Fibroblast of skin of abdomen (primary cell): ENCODE measurements around the gene C4BPA.

ENCODE experiments used
- DNase-seq: peaks from one replicate; pipeline ENCODE4 v3.0.0-alpha.2; 2013

C4BPA gene

GRCh38 chr1:207077470-207078377, 26.3 kb upstream of the C4BPA start:
- DNase-seq, result peak; percentile 70

DNA sequence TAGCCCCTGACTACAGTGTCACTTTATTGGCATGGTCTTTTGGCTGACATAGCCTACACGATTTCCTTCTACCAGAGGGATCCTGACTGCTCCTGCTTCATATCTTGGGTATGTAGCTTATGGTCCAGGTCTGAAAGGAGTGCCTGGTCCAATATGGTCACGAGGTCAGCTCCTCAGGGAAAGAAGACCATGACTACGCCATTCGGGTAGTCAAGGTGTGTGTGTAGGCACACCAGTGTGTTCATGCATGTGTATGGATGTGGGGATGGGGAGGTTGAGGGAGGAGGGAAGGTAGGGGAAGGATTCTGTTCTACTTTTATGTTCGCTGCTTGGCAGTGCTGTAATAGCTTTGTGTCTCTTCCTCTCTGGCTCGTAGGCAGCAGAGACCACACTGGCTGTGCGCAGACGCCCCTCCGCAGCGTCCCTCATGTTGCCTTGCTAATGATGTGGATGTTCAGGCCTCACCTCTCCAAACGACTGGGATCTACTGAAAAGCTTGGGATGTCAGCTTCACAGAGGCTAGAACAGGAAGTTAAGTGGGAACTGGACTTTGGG, 25.4 kb upstream of the C4BPA start:
- DNase-seq, result no peak

- no peak for DNase-seq
Measured at GRCh38 chr1:207079706-207080241, 24.3 kb upstream of the C4BPA start.

GRCh38 chr1:207081088-207081487, 22.9 kb upstream of the C4BPA start:
- no peak for DNase-seq

DNA sequence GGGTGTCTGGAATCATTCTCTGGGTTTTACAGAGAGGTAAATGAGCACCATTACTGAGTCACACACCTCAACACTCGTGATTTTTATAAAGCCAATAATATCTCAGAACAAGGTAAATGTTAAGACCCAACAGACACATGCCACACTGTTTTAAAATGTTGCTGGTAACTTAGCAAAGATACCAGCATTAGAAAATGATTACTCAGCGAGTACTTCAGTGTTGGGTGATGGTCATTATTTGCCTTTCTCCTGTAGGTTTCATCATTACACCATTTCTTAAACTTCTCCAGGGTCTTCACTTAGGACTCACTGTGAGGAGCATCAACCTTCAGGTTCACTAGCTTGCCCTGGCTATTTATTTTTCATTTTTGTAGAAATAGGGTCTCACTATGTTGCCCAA, 22.2 kb upstream of the C4BPA start:
- DNase-seq, result no peak

GRCh38 chr1:207084232-207084631, 19.8 kb upstream of the C4BPA start:
- peak; percentile 31 for DNase-seq

DNA sequence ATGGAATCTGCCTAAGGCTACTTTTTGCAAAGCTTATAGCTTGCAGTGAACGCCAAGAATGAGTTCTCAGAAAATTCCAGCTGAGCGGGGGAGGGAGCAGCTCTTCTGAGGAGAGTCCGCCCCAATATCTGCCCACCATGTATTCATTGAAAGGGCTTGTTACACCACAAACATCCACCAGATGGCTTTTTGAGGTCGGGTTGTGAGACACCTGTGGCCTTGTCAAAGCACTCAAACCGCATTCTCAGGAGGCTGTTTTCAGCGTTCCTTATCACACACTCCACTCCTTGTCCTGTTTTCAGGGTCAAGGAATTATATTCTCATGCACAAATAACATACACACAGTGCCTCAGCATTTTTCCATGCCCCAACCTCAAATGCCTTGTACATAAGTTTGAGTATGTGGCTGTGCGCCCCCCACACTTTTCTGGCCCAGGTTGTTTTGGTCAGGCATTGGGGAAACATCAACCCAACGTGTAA, 19.3 kb upstream of the C4BPA start:
- DNase-seq, result peak; percentile 57

GRCh38 chr1:207085887-207086286, 18.1 kb upstream of the C4BPA start:
- DNase-seq, result no peak

DNA sequence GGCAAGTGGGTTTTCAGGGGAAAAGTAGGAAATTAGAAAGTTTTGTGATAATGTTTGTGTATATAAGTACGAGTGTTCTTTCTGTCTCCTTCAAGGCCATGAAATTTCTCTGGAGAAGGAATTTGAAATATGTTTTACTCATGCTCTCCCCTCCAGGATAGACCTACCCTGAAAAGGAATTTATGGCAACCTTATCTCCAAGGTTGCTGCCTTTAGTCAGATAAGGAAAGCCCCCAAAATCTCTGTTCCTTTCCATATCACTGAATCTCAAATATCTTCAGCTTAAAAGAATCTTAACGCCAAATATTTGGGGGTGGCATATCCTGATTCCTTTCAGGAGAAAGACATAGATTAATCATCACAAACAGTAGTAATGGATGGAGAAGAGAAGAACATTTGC, 15.9 kb upstream of the C4BPA start:
- DNase-seq, result peak; percentile 30

DNA sequence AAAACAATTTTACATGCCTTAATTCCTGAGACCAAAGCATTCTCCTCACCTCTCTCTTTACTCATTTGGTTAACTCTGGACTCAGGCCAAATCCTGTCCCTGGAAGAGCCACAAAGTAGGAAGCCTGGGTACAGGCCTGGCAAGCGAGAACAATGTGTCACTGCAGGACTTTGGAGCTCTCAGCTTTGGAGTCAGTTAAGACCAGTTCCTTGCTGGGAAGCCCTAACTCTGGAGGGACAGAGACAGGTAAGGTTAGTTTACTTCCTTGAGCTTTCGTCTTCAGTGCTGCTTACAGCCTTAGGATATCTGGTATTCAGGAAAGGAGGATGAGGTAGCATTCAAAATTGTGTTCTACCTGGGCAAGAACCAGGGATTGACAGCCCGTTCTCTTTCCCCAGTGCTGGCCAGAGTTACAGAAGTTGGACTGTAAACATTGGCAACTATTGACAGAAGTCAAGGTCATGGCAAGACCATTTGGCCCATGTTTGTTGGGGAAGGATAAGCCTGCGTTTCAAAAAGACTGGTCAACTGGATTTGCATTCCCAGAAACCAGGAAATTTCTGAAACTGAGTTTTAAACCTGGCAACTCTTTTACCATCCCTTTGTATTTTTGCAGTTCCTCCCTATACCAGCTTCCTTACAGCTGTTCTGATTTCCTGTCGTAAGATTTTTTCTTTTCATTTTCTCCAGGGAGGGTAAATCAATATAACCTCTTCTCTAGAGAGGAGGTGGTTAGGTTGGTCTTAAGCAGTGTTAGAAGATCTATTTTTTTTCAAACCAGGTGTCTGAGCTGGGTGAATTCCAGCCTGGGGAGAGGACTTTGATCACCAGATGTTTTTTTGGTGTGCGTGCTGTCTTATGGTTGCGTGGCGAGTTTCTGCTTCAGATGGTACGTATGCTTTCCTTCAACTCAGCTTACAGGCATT, 15.1 kb upstream of the C4BPA start, which contains the start of gene C4BPB:
TSS of gene C4BPB (plus strand) at position 160 of the 926 bp plus-strand sequence. CDS start at position 832, 672 bp downstream.
- peak; percentile 30 for DNase-seq

DNA sequence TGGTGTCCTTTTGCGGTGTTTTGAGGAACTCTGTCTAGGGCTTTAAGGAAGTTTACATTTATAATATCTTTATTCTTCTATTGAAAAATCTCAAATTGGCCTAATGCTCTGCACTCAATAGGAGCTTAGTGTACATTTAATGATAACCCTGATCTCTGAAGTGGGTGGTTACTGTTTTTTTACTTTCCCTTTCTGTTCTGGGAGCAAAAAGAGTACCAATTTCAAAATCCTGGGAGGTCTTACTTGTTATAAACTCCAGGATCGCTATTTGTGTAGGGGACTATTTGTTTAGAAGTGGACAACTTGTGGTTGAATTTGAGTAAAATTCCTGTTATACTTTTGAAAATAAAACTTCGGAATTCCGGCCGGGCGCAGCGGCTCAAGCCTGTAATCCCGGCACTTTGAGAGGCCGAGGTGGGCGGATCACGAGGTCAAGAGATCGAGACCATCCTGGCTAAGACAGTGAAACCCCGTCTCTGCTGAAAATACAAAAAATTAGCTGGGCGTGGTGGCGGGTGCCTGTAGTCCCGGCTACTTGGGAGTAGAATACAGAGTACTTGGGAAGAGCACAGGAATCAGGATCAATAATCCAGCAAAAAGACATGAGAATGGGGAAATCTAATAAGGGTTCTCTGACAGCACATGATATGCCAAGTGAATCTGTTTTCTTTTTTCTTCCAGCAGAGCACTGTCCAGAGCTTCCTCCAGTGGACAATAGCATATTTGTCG, 14.2 kb upstream of the C4BPA start:
- DNase-seq, result no peak

GRCh38 chr1:207091200-207091908, 12.7 kb upstream of the C4BPA start:
- DNase-seq, result no peak

DNA sequence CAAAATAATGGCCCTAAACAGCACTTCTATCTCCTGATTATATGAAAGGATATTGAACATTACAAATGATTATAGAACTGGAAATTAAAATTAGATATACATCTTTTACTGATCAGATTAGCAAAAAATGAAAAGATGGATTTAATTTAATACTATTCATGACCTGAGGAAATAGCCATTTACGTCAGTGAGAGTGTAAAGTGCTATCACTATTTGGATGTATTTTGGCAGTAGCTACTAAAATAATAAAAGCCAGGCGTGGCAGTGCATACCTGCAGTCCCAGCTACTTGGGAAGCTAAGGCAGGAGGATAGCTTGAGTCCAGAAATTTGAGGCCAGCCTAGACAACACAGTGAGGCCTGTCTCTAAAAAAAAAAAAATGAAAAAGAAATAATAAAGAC, 10.1 kb upstream of the C4BPA start:
- DNase-seq, result no peak

GRCh38 chr1:207097871-207098324, 6.1 kb upstream of the C4BPA start:
- no peak for DNase-seq

DNA sequence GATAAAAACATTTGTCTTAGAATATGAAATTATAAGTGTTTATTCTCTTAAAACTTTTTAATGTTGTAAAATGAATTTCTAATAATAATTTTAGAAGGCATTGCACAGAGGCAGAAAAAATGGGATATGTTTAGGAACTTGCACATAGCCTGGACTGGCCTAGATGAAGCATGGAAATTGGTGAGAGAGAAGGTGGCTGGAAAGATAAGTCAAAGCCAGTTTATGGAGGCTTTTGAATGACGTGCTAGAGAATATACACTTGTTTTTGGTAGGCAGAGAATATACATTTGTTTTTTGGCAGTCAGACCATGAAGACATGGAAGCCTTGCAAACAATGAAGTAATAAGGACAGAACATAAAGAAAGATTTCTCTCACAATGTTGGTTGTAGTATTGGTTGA, 2.3 kb upstream of the C4BPA start:
- DNase-seq, result no peak

DNA sequence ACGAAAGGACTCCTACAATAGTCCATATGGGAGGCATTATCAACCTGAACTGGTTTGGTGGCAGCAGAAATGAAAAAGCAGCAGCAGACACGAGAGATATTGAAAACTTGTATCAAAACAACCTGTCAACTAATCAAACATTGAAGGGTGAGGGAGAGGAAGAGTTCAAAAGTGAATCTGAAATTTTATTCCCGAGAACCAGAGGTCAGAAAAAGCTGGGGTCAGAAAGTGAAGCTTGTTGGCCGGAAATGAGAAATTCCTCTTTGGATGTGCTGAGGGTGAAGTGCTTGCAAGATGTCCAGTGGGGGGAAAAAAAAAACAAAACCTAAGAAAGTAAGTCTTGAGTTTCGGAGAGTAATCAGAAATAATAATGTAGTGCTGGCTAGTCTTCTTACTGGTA, 1.9 kb upstream of the C4BPA start:
- DNase-seq, result no peak

DNA sequence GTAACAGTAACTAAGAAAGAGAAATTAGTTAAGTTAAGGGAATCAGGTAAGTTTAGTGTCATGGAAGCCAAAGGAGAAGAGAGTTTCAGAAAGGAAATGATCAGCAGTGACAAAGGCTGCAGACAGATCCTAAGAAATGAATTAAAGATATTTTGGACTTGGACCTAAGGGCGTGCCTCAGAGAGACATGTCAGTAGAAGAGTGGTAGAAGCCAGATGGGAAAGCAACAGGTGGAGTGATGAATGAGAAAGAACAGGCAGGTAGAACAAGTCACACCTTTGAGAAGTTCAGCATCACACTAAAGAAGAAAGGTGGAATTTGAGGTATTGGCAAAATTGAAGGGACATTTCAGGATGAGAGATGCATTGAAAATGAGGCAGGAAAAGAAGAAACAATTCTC, 1.4 kb upstream of the C4BPA start:
- DNase-seq, result no peak

GRCh38 chr1:207109004-207109403, 5.0 kb downstream of the C4BPA start:
- no peak for DNase-seq

- DNase-seq, result no peak
Measured at GRCh38 chr1:207112616-207113296, 8.7 kb downstream of the C4BPA start.

- peak; percentile 42 for DNase-seq
Measured at GRCh38 chr1:207115269-207115668, 11.2 kb downstream of the C4BPA start.
